HepG2 (cell line): Measurements from ENCODE around the gene GPR61. TPM values are rescaled to one million over a fixed set of nuclear protein-coding genes. Genes with fewer than 3 reads are reported as not detected.

Experiments
- ATAC-seq: fragments of 200-7000 bp; cut with Tn5 transposase; 3 replicates; pipeline ENCODE4 v1.9.1; 2020; ENCODE audit warnings: mild to moderate bottlenecking, moderate library complexity
- BruUV-seq: library from RNA; stranded (reverse); fragments of 400-500 nt; replicated peaks from 2 replicates; lab custom pipeline; 2021; lab: Mats Ljungman, UMichigan
- CTCF ChIA-PET: fragments of 300-600 bp; formaldehyde crosslinking; extraction: SDS; loops from one replicate; lab custom pipeline; 2021; ENCODE audit warnings: low total read pairs, inconsistent platforms, low intra/inter-chr PET ratio; lab: Yijun Ruan, JAX
- POLR2A ChIA-PET: fragments of 350-600 bp; sonication (Branson Sonifier 250); formaldehyde crosslinking; loops from one replicate; lab custom pipeline; 2020; ENCODE audit warnings: antibody characterized with exemption, inconsistent platforms; lab: Yijun Ruan, JAX
- DNase-seq: peaks from one replicate; pipeline ENCODE4 v3.0.0-alpha.2; 2015; ENCODE audit warnings: low spot score
- FAIRE-seq: peaks from 3 replicates; lab custom pipeline; 2011; peaks lifted over from hg19 to GRCh38; lab: Jason Lieb, UNC
- H2AFZ ChIP-seq: one replicate; pipeline ENCODE4 v1.6.1; 2011; ENCODE audit warnings: low read length, inconsistent platforms
- H3K27ac ChIP-seq: fragments of 300-600 bp; 3 replicates; pipeline ENCODE4 v1.8.0; 2011; ENCODE audit warnings: mixed run types, mild to moderate bottlenecking, mixed read lengths, low read length, inconsistent platforms; ENCODE audit not compliant: insufficient read depth; ENCODE audit errors: extremely low read length
- H3K27me3 ChIP-seq, 2 experiments: fragments of 200-600 bp in 1 of 2; 2 replicates in 1 of 2; 3 replicates in 1 of 2; pipeline versions ENCODE4 v1.6.0 to v1.8.0; 2011; ENCODE audit warnings: low read length in 2 of 2, mild to moderate bottlenecking in 2 of 2, moderate library complexity in 2 of 2, inconsistent platforms in 1 of 2; ENCODE audit not compliant: insufficient read depth in 2 of 2, control insufficient read depth in 1 of 2
- H3K36me3 ChIP-seq, 2 experiments: fragments of 200-600 bp in 1 of 2; replicated peaks in 1 of 2; 2 replicates in 1 of 2; 3 replicates in 1 of 2; pipeline versions ENCODE4 v1.5.1 to v1.8.0; 2011; ENCODE audit warnings: low read length in 2 of 2, inconsistent platforms in 1 of 2; ENCODE audit not compliant: insufficient read depth in 2 of 2, control insufficient read depth in 1 of 2
- H3K4me1 ChIP-seq: 2 replicates; pipeline ENCODE4 v1.5.1; 2012; ENCODE audit warnings: low read length, inconsistent platforms; ENCODE audit not compliant: insufficient read depth
- H3K4me2 ChIP-seq: 2 replicates; pipeline ENCODE4 v1.6.0; 2011; ENCODE audit warnings: low read depth, low read length, inconsistent platforms
- H3K4me3 ChIP-seq, 3 experiments: fragments of 200-600 bp in 1 of 3; sonication (generic), shearing (Covaris generic) in 1 of 3; replicated peaks in 1 of 3; 2 replicates each; pipeline ENCODE4 v1.5.1; 2011 to 2016; ENCODE audit warnings: low read length in 3 of 3, inconsistent platforms in 2 of 3, low read depth in 2 of 3, mild to moderate bottlenecking in 2 of 3, control low read depth in 1 of 3, mixed read lengths in 1 of 3; ENCODE audit not compliant: insufficient read depth in 1 of 3
- H3K79me2 ChIP-seq: one replicate; pipeline ENCODE4 v1.6.1; 2011; ENCODE audit warnings: low read length, inconsistent platforms; ENCODE audit not compliant: insufficient read depth
- H3K9ac ChIP-seq: 2 replicates; pipeline ENCODE4 v1.6.0; 2011; ENCODE audit warnings: mild to moderate bottlenecking, low read depth, low read length, inconsistent platforms; ENCODE audit not compliant: insufficient read depth
- H3K9me3 ChIP-seq: 2 replicates; pipeline ENCODE4 v1.5.1; 2012; ENCODE audit warnings: mild to moderate bottlenecking, low read length
- H4K20me1 ChIP-seq: 2 replicates; pipeline ENCODE4 v1.6.0; 2011; ENCODE audit warnings: inconsistent platforms, mild to moderate bottlenecking, low read length, moderate library complexity; ENCODE audit not compliant: insufficient read depth
- HNF4A ChIP-seq: sonication (generic); formaldehyde crosslinking; IDR thresholded peaks from 2 replicates; pipeline ENCODE4 v1.4.0; 2020; ENCODE audit warnings: missing genetic modification reagents
- HNRNPL ChIP-seq: fragments of 200-400 bp; formaldehyde crosslinking; IDR thresholded peaks from 2 replicates; pipeline ENCODE4 v1.6.1; 2017; ENCODE audit warnings: mild to moderate bottlenecking, low read depth, low read length
- NAIF1 ChIP-seq: sonication (generic); formaldehyde crosslinking; IDR thresholded peaks from 2 replicates; pipeline ENCODE4 v1.5.0; 2020; ENCODE audit warnings: mild to moderate bottlenecking, missing genetic modification reagents, borderline replicate concordance
- NR2F6 ChIP-seq, 2 experiments: IDR thresholded peaks; 2 replicates each; pipeline ENCODE4 v1.6.1; 2016; ENCODE audit warnings: antibody characterized with exemption in 1 of 2, mild to moderate bottlenecking in 1 of 2
- STAG1 ChIP-seq: sonication (generic); formaldehyde crosslinking; IDR thresholded peaks from 2 replicates; pipeline ENCODE4 v1.4.0; 2020; ENCODE audit warnings: missing genetic modification reagents
- TERF1 ChIP-seq: sonication (generic); formaldehyde crosslinking; IDR thresholded peaks from 2 replicates; pipeline ENCODE4 v1.8.0; 2022; ENCODE audit warnings: mild to moderate bottlenecking, missing genetic modification reagents, moderate library complexity
- ZBTB1 ChIP-seq: sonication (generic); formaldehyde crosslinking; IDR thresholded peaks from 2 replicates; pipeline ENCODE4 v1.4.0; 2020; ENCODE audit warnings: missing genetic modification reagents, borderline replicate concordance
- ZBTB38 ChIP-seq: sonication (generic); formaldehyde crosslinking; IDR thresholded peaks from 2 replicates; pipeline ENCODE4 v1.5.1; 2020; ENCODE audit warnings: mild to moderate bottlenecking, missing genetic modification reagents
- ZNF549 ChIP-seq: sonication (generic); formaldehyde crosslinking; IDR thresholded peaks from 2 replicates; pipeline ENCODE4 v1.5.0; 2020; ENCODE audit warnings: missing genetic modification reagents
- ZNF577 ChIP-seq: sonication (generic); formaldehyde crosslinking; IDR thresholded peaks from 2 replicates; pipeline ENCODE4 v1.4.0; 2020; ENCODE audit warnings: mild to moderate bottlenecking, low read depth, missing genetic modification reagents, borderline replicate concordance
- ZNF770 ChIP-seq: sonication (generic); formaldehyde crosslinking; IDR thresholded peaks from 2 replicates; pipeline ENCODE4 v1.5.0; 2020; ENCODE audit warnings: mild to moderate bottlenecking, missing genetic modification reagents
- WGBS: methylation state at CpG from one replicate; pipeline ENCODE4 v1.1.6; 2017; ENCODE audit warnings: low lambda C conversion rate; 5-methylcytosine and 5-hydroxymethylcytosine counted together
- in situ Hi-C: cut with HindIII; loops from 2 replicates; pipeline ENCODE4 v1.10.0; 2017; ENCODE audit warnings: low pct_unique_long_range_greater_than_20kb; ENCODE audit not compliant: extremely low pct_ligation_motif_present
- intact Hi-C: fragments of 100-400 bp; cut with micrococcal nuclease; formaldehyde crosslinking; loops from one replicate; pipeline ENCODE4 v1.10.0; 2022; ENCODE audit not compliant: unreplicated experiment
- polyA plus RNA-seq, 8 experiments: library from polyadenylated mRNA; depleted of rRNA in 3 of 8; stranded (reverse) in 7 of 8; unstranded in 1 of 8; fragments of >200 nt; fragmentation: Illumina TruSeq in 4 of 8; extraction: Trizol in 4 of 8; gene quantifications; 2 replicates each; pipeline versions ENCODE4 v1.2.1 to v1.2.3, GENCODE V29; 2011 to 2016; ENCODE audit warnings: low read depth in 4 of 8, missing spikeins in 1 of 8, mixed read lengths in 1 of 8; ENCODE audit not compliant: insufficient read depth in 1 of 8
- total RNA-seq, 5 experiments: library from RNA; depleted of rRNA; stranded (reverse); fragments of >200 nt; fragmentation: Illumina TruSeq; extraction: Trizol; gene quantifications; 2 replicates each; pipeline ENCODE4 v1.2.3, GENCODE V29; 2016; ENCODE audit warnings: low read depth in 1 of 5

The GPR61 gene
- total and polyA plus RNA-seq, 2 of the 13 experiments (the other 11 are each of a cell fraction or from before 2014, with no cell fraction given): not detected

GRCh38 chr1:109514846-109515245, 24.8 kb upstream of the GPR61 start:
- DNase-seq: peak; percentile 34
- in situ Hi-C loops: no loop called here
- peaks cover 0 to 22% of the 10 kb centered on the region in 2 experiments; a peak in 2 of 5 replicates for H3K27me3 ChIP-seq
- ATAC-seq: peak; percentile 35; the same call in 1 of the 3 replicates
- BruUV-seq: no TSS peak
- POLR2A ChIA-PET: interaction anchor here (0.6 kb wide), 1 partner anchor 15 kb away, joined by 3 read pairs; no protein-coding TSS in a partner anchor
- H3K9me3 ChIP-seq: no peaks in the 10 kb centered on the region
- no peak for TF ChIP-seq TERF1 (CRISPR knock-in tag)
- peak; percentile 34; the same call in 1 of the 2 replicates for TF ChIP-seq NR2F6 (IDR thresholded peaks at IDR 0.05)
- TF ChIP-seq NR2F6 (CRISPR knock-in tag; IDR thresholded peaks at IDR 0.05): no peak
- TF ChIP-seq, all 625 proteins: peak for 1
- Histone ChIP-seq H3K4me3 (no peak overlapping the region), H2AFZ (no peak overlapping the region), H3K36me3 (no peaks in the 10 kb centered on the region), H3K9ac (no peak overlapping the region), H3K4me1 (peaks cover 30% of the 10 kb centered on the region), H3K4me2 (no peak overlapping the region; the same call in 1 of the 2 replicates), H3K27ac (no peak overlapping the region), H4K20me1 (no peaks in the 10 kb centered on the region), H3K79me2 (no peaks in the 10 kb centered on the region)
- FAIRE-seq: no peak
- intact Hi-C loops: no loop called here
- CTCF ChIA-PET: no interaction called here
- WGBS: 0% methylated on average over 3 of the region's 3 CpGs

GRCh38 chr1:109516872-109517271, 22.8 kb upstream of the GPR61 start:
- Histone ChIP-seq H3K9ac (no peak overlapping the region), H3K79me2 (no peaks in the 10 kb centered on the region), H3K4me3 (no peak overlapping the region), H3K27ac (no peak overlapping the region), H3K4me2 (no peak overlapping the region), H3K36me3 (no peaks in the 10 kb centered on the region), H3K27me3 (peaks cover 4 to 24% of the 10 kb centered on the region in 2 experiments; a peak in 3 of 5 replicates), H2AFZ (no peak overlapping the region), H4K20me1 (no peaks in the 10 kb centered on the region), H3K9me3 (no peaks in the 10 kb centered on the region), H3K4me1 (peaks cover 21% of the 10 kb centered on the region)
- CTCF ChIA-PET: no interaction called here
- TF ChIP-seq ZNF549: peak; percentile 91
- no peak for TF ChIP-seq STAG1 (CRISPR knock-in tag)
- no peak for TF ChIP-seq ZNF770 (CRISPR knock-in tag)
- TF ChIP-seq ZBTB1: no peak
- TF ChIP-seq ZNF577 (CRISPR knock-in tag): no peak
- no peak for TF ChIP-seq HNRNPL
- no peak for TF ChIP-seq NAIF1 (CRISPR knock-in tag)
- no peak for TF ChIP-seq ZBTB38 (CRISPR knock-in tag)
- peak; percentile 58 for TF ChIP-seq HNF4A
- WGBS: 13% methylated on average over 5 of the region's 5 CpGs
- FAIRE-seq: no peak
- POLR2A ChIA-PET: interaction anchor here (0.7 to 1.6 kb wide), 2 partner anchors 10 to 11 kb away, joined by 3 read pairs; no protein-coding TSS in a partner anchor
- intact Hi-C loops (no loop called here), in situ Hi-C loops (no loop called here)
- DNase-seq: no peak
- ATAC-seq: peak; percentile 73
- no TSS peak for BruUV-seq
